GM12874 (cell line): ENCODE measurements around the gene POLN.

ENCODE experiments used
- CTCF ChIP-seq: IDR thresholded peaks from 2 replicates; pipeline ENCODE4 v1.5.1; 2011; ENCODE audit warnings: low read depth, mild to moderate bottlenecking, control low read depth, low read length, moderate library complexity; ENCODE audit not compliant: insufficient read depth

POLN gene

DNA sequence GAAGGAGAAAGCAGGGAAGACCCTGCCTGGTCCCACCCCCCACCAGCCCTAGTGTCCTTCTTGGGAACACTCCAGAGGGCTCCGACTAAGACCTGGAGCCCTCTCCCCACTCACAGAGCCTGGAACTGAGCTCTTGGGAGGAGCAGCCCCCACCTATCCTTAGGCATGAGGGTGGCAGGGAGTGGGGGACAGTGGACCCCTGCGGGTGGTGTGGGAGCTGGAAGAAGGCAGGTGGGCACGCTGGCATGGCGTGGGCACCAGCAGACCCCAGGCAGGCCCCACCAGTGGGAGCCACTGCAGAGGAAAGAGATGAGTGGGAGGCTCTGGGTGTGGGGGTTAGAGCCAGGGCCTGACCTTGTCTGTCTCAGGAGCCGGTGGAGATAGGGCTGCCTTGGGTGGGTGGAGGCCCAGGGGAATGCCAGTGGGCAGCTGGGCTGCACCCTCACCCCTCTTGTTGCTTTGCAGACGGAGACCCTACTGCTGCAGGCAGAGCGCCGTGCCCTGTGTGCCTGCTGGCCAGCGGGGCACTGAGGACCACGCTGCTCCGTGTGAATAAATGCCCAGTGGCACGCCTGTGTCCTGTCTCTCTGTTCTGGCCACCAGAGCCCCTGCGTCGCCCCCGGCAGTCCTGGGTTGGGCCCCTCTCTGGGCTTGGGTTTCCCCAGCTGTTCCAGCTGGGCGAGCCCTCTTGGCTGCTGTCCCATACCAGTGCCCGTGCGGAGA is 198.4 kb downstream of the POLN start:
- TF ChIP-seq CTCF, result no peak

DNA sequence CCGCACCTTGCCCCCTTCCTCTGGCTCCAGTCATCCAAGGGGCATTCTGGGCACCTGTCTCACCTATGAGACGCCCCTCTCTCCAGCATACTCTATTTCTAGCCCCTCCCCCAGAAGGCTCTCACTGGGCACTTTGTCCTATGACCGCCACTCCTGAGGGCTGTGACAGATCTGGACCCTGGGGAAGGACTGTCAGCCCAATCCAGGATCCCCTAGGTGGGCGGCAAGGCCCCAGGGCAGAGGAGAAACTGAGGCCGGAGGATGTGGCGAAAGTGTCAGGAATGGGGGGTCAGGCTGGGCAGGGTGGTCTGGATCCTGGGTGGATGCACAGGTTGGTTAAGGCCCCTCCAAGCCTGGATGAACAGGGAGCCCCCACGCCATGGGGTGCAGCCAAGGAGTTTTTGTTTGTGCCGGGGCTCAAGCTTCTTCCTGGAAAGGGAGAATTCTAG is 198.9 kb downstream of the POLN start:
- no peak for TF ChIP-seq CTCF

DNA sequence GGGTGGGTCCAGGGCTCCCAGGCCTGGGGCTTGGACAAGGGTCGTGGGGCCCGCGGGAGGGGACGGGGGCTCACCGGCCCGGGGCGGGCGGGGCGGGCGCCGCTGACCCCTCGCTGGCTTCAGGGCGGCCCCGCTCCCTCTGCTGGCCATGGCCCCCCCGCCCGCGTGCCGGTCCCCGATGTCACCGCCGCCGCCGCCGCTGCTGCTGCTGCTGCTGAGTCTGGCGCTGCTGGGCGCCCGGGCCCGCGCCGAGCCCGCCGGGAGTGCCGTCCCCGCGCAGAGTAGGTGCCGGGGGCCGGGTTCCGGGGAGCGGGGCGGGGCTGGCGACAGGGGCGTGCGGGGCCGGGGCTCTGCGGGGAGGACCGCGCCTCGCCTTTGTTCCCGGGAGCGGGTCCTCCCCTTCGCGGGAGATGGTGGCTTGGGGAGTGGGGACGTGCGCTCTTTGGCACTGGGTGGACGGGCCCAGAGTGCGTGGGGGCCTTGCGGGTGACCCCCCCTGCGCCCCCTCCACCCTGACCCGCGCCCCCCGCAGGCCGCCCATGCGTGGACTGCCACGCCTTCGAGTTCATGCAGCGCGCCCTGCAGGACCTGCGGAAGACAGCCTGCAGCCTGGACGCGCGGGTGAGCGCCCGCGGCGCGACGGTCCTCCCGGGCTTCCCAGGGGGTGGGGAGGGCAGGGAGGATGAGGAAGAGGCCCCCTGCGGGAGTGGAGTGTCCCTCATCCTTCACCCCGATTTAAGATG is 199.5 kb downstream of the POLN start:
- TF ChIP-seq CTCF, result no peak

- TF ChIP-seq CTCF, result no peak
Observed at GRCh38 chr4:2041239-2042130, 200.4 kb downstream of the POLN start.

- TF ChIP-seq CTCF, result no peak
Observed at GRCh38 chr4:2040391-2041238, 201.3 kb downstream of the POLN start.

DNA sequence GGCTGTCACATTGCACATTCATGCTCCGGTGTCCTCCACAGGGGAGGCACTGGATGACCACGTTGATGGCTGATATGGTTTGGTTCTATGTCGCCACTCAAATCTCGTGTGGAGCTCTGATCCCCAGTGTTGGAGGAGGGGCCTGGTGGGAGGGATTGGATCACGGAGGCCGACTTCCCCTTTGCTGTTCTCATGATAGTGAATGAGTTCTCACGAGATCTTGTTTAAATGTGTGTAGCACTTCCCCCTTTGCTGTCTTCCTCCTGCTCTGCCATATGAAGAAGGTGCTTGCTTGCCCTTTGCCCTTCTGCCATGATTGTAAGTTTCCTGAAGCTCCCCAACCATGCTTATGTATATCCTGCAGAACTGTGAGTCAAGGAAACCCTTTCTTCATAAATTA is 205.1 kb downstream of the POLN start:
- no peak for TF ChIP-seq CTCF
